Aorta (tissue), 5 donors: ENCODE measurements around the gene TCEA3. TPM values are rescaled to one million over a fixed set of nuclear protein-coding genes. Genes with fewer than 3 reads are reported as not detected.
A peak's percentile ranks its signal among the peaks of the same experiment; 100 is the strongest.

ENCODE experiments used
- ATAC-seq: fragments of 200-7000 bp; cut with Tn5 transposase; one replicate; pipeline ENCODE4 v1.9.1; 2022; ENCODE audit warnings: moderate library complexity; ENCODE audit not compliant: low FRiP score
- DNase-seq, 2 donors: peaks; one replicate each; pipeline ENCODE4 v3.0.0-alpha.2; 2020
- H3K27ac ChIP-seq, 2 donors: one replicate each; pipeline ENCODE4 v1.5.1; 2013; ENCODE audit warnings: low read length in 2 of 2, mild to moderate bottlenecking in 2 of 2, moderate library complexity in 2 of 2, control low read depth in 1 of 2, inconsistent platforms in 1 of 2, low read depth in 1 of 2
- H3K27me3 ChIP-seq, 2 donors: one replicate each; pipeline ENCODE4 v1.6.1; 2013; ENCODE audit warnings: control low read depth in 1 of 2, low read length in 1 of 2, mild to moderate bottlenecking in 1 of 2, moderate library complexity in 1 of 2; ENCODE audit not compliant: insufficient read depth in 2 of 2, control insufficient read depth in 1 of 2
- H3K36me3 ChIP-seq, 2 donors: one replicate each; pipeline ENCODE4 v1.6.1; 2013; ENCODE audit warnings: control low read depth in 1 of 2, low read length in 1 of 2, mild to moderate bottlenecking in 1 of 2; ENCODE audit not compliant: insufficient read depth in 2 of 2, control insufficient read depth in 1 of 2
- H3K4me1 ChIP-seq, 2 donors: one replicate each; pipeline ENCODE4 v1.6.1; 2013; ENCODE audit warnings: low read length in 2 of 2, control low read depth in 1 of 2, mild to moderate bottlenecking in 1 of 2, moderate library complexity in 1 of 2; ENCODE audit not compliant: insufficient read depth in 2 of 2, control insufficient read depth in 1 of 2
- H3K4me3 ChIP-seq, 2 donors: one replicate each; pipeline ENCODE4 v1.5.1; 2013; ENCODE audit warnings: low read length in 2 of 2, control low read depth in 1 of 2, mild to moderate bottlenecking in 1 of 2
- H3K9me3 ChIP-seq: one replicate; pipeline ENCODE4 v1.6.1; 2013; ENCODE audit warnings: mild to moderate bottlenecking, low read length; ENCODE audit not compliant: control insufficient read depth
- whole genome bisulfite sequencing, 2 donors: extraction: QIAGEN DNeasy Blood & Tissue Kit; methylation state at CpG; one replicate each; pipeline ENCODE4 v1.1.7; 2013; 5-methylcytosine and 5-hydroxymethylcytosine counted together
- intact Hi-C, 2 donors: fragments of 100-400 bp; cut with DNase I; formaldehyde crosslinking; loops; one replicate each; pipeline versions ENCODE4 v1.14.2 to v1.15.0; 2022
- polyA plus RNA-seq, 2 donors: library from polyadenylated mRNA; stranded (reverse); fragments of 200-250 nt; gene quantifications; one replicate each; pipeline ENCODE4 v1.2.3, GENCODE V29; 2013
- total RNA-seq, 2 donors: library from RNA; stranded (reverse); fragmentation: NEBNext Ultra II Directional; extraction: Animal tissue kit (Norgen Biotek cat#: 25700); gene quantifications; one replicate each; pipeline ENCODE4 v1.2.1, GENCODE V29; 2021
- donor health status: healthy with polysubstance abuse.
- donor health status: Bipolar disorder and iron deficiency.
- donor health status: DM: no; HTN: no; CAD: no.
- donor health status: DM: no; HTN: no; CAD: no.
- donor health status: DM: yes; HTN: yes; CAD: no.

TCEA3 gene
- total and polyA plus RNA-seq, 4 donors: 25.7 to 51.3 (median 34.2) TPM

DNA sequence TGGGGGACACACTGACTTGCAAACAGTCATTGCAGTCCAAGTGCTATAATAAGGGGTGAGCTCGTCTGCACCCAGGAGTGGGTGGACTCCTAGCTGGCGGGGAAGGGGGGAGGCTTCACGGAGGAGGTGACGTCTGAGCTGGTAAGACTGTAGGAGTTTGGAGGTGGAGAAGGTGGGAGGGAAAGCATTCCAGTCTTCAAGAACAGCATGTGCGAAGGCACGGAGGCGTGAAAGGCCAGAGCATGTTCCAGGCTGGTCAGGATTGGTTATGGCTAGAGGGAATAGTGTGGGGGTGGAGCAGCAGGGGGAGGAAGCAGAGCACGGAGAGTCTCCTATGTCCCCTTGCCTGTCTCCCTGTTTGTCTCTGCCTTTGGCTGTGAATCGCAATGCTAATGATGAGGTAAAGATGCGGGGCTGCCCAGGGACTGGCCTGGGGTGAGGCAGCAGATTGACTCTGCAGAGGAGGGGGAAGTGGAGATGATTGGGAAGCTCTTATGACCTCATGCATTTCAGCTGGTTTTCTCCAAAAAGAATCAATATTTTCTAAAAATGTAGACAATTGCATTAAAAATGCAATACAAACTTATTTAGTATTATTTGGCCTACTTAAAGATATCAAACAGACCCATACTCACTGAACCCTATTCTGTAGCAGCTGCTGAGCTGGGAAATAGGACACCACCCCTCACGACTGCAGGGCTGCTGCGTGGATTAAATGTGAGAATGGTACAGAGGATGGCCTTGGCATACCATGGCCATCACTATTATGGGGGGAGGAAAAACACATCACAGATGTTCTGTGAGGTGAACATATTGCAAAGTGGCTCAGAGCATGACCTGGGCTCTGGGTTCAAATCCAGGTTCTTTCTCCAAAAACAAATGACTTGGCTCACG, 52.3 kb downstream of the TCEA3 start:
- no peak overlapping the region for H3K27ac ChIP-seq
- H3K4me3 ChIP-seq: no peak overlapping the region
- WGBS, 2 donors: 68 to 74% methylated on average over 13 of the region's 13 CpGs
- H3K27me3 ChIP-seq: no peaks in the 10 kb centered on the region
- DNase-seq (no peak), ATAC-seq (no peak)
- no peaks in the 10 kb centered on the region for H3K4me1 ChIP-seq
- intact Hi-C loops: no loop called here
- no peaks in the 10 kb centered on the region for H3K36me3 ChIP-seq
- no peaks in the 10 kb centered on the region for H3K9me3 ChIP-seq

- Histone ChIP-seq H3K27me3 (no peaks in the 10 kb centered on the region), H3K4me1 (peaks cover 0 to 4% of the 10 kb centered on the region in 2 donors), H3K36me3 (no peaks in the 10 kb centered on the region), H3K27ac (no peak overlapping the region), H3K9me3 (no peaks in the 10 kb centered on the region), H3K4me3 (no peak overlapping the region)
- ATAC-seq: no peak
- intact Hi-C loops: no loop called here
- DNase-seq: no peak
- WGBS, 2 donors: 24 to 28% methylated on average over 13 of the region's 13 CpGs
These were observed 53.6 kb downstream of the TCEA3 start for GRCh38 chr1:23370709-23371584.

DNA sequence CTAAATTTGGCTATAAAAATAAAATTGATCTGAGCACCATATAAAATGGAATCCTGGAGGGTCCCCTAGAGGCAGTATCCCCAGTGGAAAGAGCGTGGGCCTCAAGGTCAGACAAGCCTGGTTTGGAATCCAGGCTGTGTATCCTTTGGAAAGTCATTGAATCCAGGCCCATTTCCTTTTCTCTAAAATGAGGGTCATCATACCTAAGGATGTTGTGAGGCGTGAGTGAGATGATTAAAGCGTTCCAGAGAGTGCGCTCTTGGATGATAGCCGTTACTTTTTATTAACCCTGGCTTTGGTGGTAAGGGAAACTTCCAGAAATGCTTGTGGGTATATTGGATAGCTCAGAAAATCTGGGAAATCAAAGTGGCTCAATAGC, 54.2 kb downstream of the TCEA3 start:
- no peaks in the 10 kb centered on the region for H3K9me3 ChIP-seq
- 21 to 27% methylated on average over 5 of the region's 5 CpGs for WGBS, 2 donors
- peaks cover 0 to 4% of the 10 kb centered on the region in 2 donors for H3K4me1 ChIP-seq
- DNase-seq (no peak), ATAC-seq (no peak)
- H3K4me3 ChIP-seq: no peak overlapping the region
- H3K27me3 ChIP-seq: no peaks in the 10 kb centered on the region
- H3K27ac ChIP-seq: peak overlapping the region; percentile 52 to 54
- H3K36me3 ChIP-seq: no peaks in the 10 kb centered on the region
- intact Hi-C loops: no loop called here

- ATAC-seq: peak; percentile 9
These were observed 55.1 kb downstream of the TCEA3 start, which contains the start of gene ZNF436 for GRCh38 chr1:23369335-23370013. TSS of gene ZNF436 (minus strand) at chr1:23369836. CDS start at chr1:23368005, 1,831 bp downstream.

DNA sequence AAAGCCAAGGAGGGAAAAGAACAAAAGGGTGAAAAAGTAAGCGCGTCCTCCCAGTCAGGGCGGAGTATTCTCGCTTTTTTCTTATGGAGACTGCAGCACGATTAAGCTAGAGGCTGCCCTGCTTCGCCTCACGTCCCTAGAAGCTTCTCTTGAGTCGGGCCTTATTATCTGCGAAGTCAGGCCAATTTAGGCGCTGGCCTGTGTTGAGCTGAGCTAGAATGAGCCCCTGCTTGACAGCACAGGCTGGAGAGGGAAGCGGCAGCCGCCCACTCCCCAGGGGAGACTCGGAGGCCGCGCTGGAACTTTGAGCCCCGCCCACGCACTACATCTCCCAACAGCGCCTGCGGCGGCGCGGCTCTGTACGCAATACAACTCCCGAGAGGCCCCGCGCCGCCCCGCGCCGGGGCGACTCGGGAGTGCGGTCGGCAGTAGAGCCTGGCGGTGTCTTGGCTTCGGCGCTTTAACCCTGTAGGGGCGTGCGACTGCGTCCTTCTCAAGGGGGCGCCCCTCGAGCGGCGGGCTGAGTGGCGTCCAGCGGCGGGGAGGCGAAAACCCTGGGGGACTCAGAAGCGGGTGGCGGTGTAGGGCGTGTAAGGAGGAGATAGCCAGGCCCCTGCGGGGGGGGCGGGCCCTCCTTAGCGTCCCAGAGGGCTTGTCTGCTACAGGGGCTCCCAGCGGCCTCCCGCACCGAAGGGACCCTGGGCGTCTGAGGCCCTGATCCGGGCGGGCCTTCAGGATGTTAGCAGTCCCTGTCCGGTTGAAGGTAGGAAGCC, 55.8 kb downstream of the TCEA3 start:
- DNase-seq (peak; percentile 95 to 96), ATAC-seq (peak; percentile 94)
- H3K27ac ChIP-seq: peak overlapping the region; percentile 43 to 93
- intact Hi-C loops: loop anchor here in 1 of 2 donors (1.0 to 5.0 kb wide), 2 partner anchors 24 to 34 kb away; partner anchors contain the start of gene HNRNPR
- H3K4me1 ChIP-seq: peaks cover 0 to 4% of the 10 kb centered on the region in 2 donors
- no peaks in the 10 kb centered on the region for H3K27me3 ChIP-seq
- H3K4me3 ChIP-seq: peak overlapping the region; percentile 60 to 89
- 0% methylated on average over 60 to 61 of the region's 61 CpGs for WGBS, 2 donors
- H3K36me3 ChIP-seq: no peaks in the 10 kb centered on the region
- H3K9me3 ChIP-seq: no peaks in the 10 kb centered on the region

More at GRCh38 chr1:23369335-23370013, 55.1 kb downstream of the TCEA3 start, which contains the start of gene ZNF436:
- no peaks in the 10 kb centered on the region for H3K9me3 ChIP-seq
- intact Hi-C loops: loop anchor here in 1 of 2 donors (5.0 kb wide), 1 partner anchor 33 kb away; no protein-coding TSS in a partner anchor
- peak within 1 kb of the TSS; percentile 60 to 89 for H3K4me3 ChIP-seq
- peaks cover 0 to 4% of the 10 kb centered on the region in 2 donors for H3K4me1 ChIP-seq
- no peaks in the 10 kb centered on the region for H3K36me3 ChIP-seq
- peak; percentile 85 to 94 for DNase-seq
- H3K27ac ChIP-seq: peak within 1 kb of the TSS; percentile 52 to 93
- no peaks in the 10 kb centered on the region for H3K27me3 ChIP-seq
- WGBS, 2 donors: 0 to 1% methylated on average over 29 of the region's 29 CpGs

GRCh38 chr1:23367791-23368561, 56.6 kb downstream of the TCEA3 start:
- DNase-seq: peak; percentile 99
- H3K9me3 ChIP-seq: no peaks in the 10 kb centered on the region
- H3K27ac ChIP-seq: peak overlapping the region in 1 of 2 donors; percentile 93
- peak; percentile 97 for ATAC-seq
- peak overlapping the region; percentile 60 to 75 for H3K4me3 ChIP-seq
- no peaks in the 10 kb centered on the region for H3K27me3 ChIP-seq
- H3K4me1 ChIP-seq: peaks cover 0 to 4% of the 10 kb centered on the region in 2 donors
- peaks cover 0 to under 1% of the 10 kb centered on the region in 2 donors for H3K36me3 ChIP-seq
- WGBS, 2 donors: 0 to 1% methylated on average over 37 to 41 of the region's 41 CpGs
- intact Hi-C loops: loop anchor here in 1 of 2 donors (1.0 to 5.0 kb wide), 2 partner anchors 24 to 34 kb away; partner anchors contain the start of gene HNRNPR

GRCh38 chr1:23367451-23367790, 57.1 kb downstream of the TCEA3 start:
- Histone ChIP-seq H3K4me3 (peak overlapping the region; percentile 37 to 75), H3K36me3 (peaks cover 6% of the 10 kb centered on the region in 2 donors), H3K27ac (peak overlapping the region in 1 of 2 donors; percentile 13), H3K27me3 (no peaks in the 10 kb centered on the region), H3K9me3 (peaks cover 4% of the 10 kb centered on the region), H3K4me1 (peaks cover 0 to 4% of the 10 kb centered on the region in 2 donors)
- DNase-seq (no peak), ATAC-seq (no peak)
- intact Hi-C loops: loop anchor here in 1 of 2 donors (5.0 kb wide), 1 partner anchor 35 kb away; no protein-coding TSS in a partner anchor
- WGBS, 2 donors: 22 to 34% methylated on average over 9 of the region's 9 CpGs
